GM19328 (cell line): ENCODE data around the gene ABLIM3.
"Not testable (repeated sequence)": the region's sequence is repeated elsewhere in the genome, so short reads cannot be mapped to it uniquely, and the experiment has no call there.

Experiments
- ATAC-seq: cut with Tn5 transposase; IDR thresholded peaks from one replicate; pipeline ENCODE4 v1.9.1; 2021; ENCODE audit warnings: mild to moderate bottlenecking, moderate library complexity; ENCODE audit not compliant: unreplicated experiment

The ABLIM3 gene

GRCh38 chr5:149185067-149185466 is 43.8 kb downstream of the ABLIM3 start:
- no peak for ATAC-seq

GRCh38 chr5:149186506-149186905 is 45.2 kb downstream of the ABLIM3 start:
- no peak for ATAC-seq

GRCh38 chr5:149187617-149188016 is 46.3 kb downstream of the ABLIM3 start:
- not testable (repeated sequence) for ATAC-seq

DNA sequence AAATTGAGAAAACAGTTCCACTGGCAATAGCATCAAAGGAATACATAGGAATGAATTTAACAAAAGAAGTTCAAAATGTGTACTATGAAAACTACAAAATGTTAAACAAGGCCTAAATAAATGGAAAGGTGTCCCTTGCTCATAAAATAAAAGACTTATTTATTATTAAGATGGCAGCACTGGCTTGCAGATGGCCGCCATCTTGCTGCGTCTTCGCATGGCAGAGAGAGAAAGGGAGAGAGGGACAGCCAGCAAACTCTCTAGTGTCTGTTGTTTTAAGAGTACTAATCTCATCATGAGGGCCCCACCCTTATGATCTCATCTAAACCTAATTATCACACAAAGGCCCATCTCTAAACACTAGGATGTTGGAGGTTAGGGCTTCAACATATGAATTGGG is 47.1 kb downstream of the ABLIM3 start:
- ATAC-seq: no peak

DNA sequence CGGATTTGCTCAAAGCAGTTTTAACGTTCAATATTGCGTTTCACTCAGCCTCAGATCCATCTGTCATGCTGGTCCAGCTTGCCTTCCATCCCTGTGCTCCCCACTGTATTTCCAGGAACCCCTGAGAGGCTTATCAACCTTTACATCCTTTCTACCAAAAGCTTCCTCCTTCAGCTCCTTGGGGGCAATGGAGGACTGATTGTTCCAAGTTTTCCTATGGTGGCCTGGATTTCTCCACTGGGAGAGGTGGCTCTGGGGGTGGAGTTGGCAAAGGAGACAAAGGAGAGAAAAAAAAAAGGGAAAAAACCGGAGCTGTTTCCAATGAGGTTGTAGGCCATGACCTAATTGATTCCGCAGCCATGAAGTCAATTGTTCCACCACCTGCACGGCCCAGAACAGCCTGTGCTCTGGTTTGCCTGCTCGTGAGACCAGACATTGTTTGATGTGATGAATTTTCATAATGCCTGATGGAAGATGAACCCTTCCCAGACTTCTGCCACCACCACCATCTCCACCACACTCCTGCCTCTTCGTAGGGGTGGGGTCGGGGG is 54.1 kb downstream of the ABLIM3 start:
- ATAC-seq: no peak

GRCh38 chr5:149195962-149196361 is 54.7 kb downstream of the ABLIM3 start:
- no peak for ATAC-seq

DNA sequence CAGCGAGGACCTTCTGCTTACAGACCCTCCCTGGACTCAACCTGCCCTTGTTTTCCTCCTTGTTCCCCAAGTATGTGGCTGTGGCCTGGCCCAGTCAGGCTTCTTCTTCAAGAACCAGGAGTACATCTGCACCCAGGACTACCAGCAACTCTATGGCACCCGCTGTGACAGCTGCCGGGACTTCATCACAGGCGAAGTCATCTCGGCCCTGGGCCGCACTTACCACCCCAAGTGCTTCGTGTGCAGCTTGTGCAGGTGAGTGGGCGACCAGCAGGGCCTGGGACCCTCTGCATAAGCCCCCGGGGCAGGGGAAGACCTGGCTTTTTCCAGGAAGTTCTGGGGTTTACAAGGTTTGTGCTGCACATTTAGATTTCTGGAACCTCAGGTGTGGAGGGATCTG is 56.9 kb downstream of the ABLIM3 start:
- no peak for ATAC-seq

GRCh38 chr5:149200355-149200754 is 59.1 kb downstream of the ABLIM3 start:
- ATAC-seq: no peak

- no peak for ATAC-seq
Observed at GRCh38 chr5:149201121-149201637, 59.9 kb downstream of the ABLIM3 start.

DNA sequence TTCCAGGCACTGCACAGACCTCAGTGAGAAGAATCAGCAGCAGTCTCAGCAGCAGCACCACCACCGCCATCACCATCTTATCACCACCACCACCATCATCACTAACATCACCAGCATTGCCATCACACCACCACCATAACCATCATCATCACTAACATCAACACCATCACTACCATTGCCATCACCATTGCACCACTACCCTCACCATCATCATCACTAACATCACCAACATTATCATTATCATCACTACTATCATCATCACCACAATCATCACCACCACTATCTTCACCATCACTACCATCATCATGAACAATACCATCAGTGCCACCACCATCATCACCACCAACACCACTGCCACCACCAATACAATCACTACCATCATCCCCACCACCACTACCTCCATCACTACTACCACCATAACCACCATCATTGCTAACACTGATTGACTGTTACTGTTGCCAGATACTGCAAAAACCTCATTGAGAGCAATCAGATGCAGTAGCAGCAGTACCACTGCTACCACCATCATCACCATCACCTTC is 61.7 kb downstream of the ABLIM3 start:
- no peak for ATAC-seq

GRCh38 chr5:149203921-149204441 is 62.7 kb downstream of the ABLIM3 start:
- ATAC-seq: no peak

- no peak for ATAC-seq
Observed at GRCh38 chr5:149205625-149206523, 64.6 kb downstream of the ABLIM3 start.

- ATAC-seq: no peak
Observed at GRCh38 chr5:149206524-149207141, 65.3 kb downstream of the ABLIM3 start.

DNA sequence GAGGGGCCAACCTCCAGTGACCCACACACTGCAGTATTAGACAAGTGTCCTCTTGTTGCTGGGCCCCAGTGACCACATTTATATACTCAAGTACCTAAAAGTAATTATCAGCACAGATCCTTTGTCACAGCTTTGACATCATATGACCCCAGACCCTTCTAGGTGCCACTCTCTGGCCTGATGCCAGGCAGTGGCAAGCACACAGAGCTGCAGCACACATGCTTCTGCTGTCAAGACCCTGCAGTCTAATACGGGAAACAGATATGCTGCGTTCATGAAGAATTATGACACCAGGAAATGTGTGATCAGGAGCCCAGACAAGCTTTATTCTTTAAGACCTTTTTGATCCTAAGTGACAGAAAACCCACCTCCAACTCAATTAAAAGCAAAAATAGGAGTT is 66.5 kb downstream of the ABLIM3 start:
- ATAC-seq: no peak

DNA sequence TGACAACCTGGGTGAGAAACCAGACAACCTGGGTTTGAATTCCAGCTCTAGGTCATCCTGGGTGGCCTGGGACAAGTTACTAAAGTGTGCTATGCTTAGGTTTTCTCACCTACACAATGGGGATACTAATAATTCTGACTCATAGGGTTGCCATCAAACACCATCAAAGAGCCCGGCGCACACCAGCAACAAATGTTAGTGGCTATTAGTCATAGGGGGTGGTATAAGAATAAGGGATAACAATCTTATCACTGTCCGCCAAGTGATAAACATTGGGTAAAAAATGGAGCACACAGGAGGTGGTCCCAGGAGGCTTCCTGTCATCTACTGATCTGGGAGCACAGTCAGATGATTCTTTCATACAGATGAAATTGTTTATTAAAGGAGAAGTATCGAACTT is 68.9 kb downstream of the ABLIM3 start:
- no peak for ATAC-seq

GRCh38 chr5:149210968-149211490 is 69.7 kb downstream of the ABLIM3 start:
- ATAC-seq: no peak

GRCh38 chr5:149211566-149211965 is 70.3 kb downstream of the ABLIM3 start:
- no peak for ATAC-seq

- ATAC-seq: no peak
Observed at GRCh38 chr5:149212198-149212951, 71.1 kb downstream of the ABLIM3 start.

DNA sequence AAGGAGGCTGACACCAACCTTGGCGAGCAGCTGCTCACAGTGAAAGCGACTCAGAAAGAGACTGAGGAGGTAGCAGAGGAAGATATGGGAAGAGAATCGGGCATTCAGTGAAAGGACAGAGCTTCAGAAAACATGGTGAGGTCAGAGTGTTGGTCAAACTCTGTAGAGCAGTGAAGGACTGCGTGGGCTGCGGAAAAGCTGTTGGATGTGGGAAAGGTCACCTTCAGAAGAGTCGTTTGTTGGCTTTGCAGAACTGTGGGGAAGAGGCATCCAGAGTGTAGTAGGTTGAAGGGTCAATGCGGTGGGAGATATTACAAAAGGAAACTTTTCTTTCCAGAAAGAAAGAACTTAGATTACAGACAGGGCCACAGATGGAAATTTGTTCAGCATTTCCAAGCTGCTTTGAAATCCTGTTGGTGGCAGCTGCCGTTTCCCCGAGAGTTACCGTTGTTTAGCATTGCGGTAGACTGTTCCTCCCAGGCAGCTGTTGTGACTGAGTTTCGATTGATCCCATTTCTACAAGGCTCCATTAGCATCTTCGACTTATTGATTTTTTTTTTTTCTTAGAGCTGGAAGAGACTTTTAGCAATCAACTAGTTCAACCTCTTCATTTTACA is 72.1 kb downstream of the ABLIM3 start:
- ATAC-seq: no peak
